Renal cortex interstitium (tissue), 15 donors: ENCODE results near the gene SGPP1. TPM values are rescaled to one million over a fixed set of nuclear protein-coding genes. Genes with fewer than 3 reads are reported as not detected.
"Not testable (repeated sequence)": the region's sequence is repeated elsewhere in the genome, so short reads cannot be mapped to it uniquely, and the experiment has no call there.

Experiments used
- DNase-seq, 11 donors: peaks; one replicate each; pipeline ENCODE4 v3.0.0-alpha.2; 2013; ENCODE audit warnings: low read depth in 9 of 11, low spot score in 4 of 11; ENCODE audit errors: extremely low read depth in 1 of 11
- long read RNA-seq, 16 experiments: transcript quantifications; one replicate each; lab custom pipeline, GENCODE V29; 2026
- polyA plus RNA-seq, 3 donors: library from polyadenylated mRNA; unstranded; fragments of 120-200 nt; gene quantifications; one replicate each; pipeline ENCODE4 v1.2.1, GENCODE V29; 2013; ENCODE audit not compliant: insufficient read length in 3 of 3

The SGPP1 gene
- polyA plus RNA-seq = 10 to 100 TPM; 24.7 to 42.6 (median 31.7) TPM
- long read RNA-seq, donor 1, transcript SGPP1-201 (3 exons, 3,312 nt) = major isoform, 9 of 9 reads
- long read RNA-seq, donor 1, partial matches to known transcripts = 0 of 9 reads
- long read RNA-seq, donor 1, other reads (novel, unspliced or antisense) = 0 of 9 reads
- long read RNA-seq, donor 2, transcript SGPP1-201 (3 exons, 3,312 nt) = major isoform, 5 of 5 reads
- long read RNA-seq, donor 2, partial matches to known transcripts = 0 of 5 reads
- long read RNA-seq, donor 2, other reads (novel, unspliced or antisense) = 0 of 5 reads
- long read RNA-seq, donor 3, transcript SGPP1-201 (3 exons, 3,312 nt) = major isoform, 19 of 44 reads
- long read RNA-seq, donor 3, partial matches to known transcripts = 25 of 44 reads
- long read RNA-seq, donor 3, other reads (novel, unspliced or antisense) = 0 of 44 reads
- long read RNA-seq, donor 4, transcript SGPP1-201 (3 exons, 3,312 nt) = major isoform, 18 of 18 reads
- long read RNA-seq, donor 4, partial matches to known transcripts = 0 of 18 reads
- long read RNA-seq, donor 4, other reads (novel, unspliced or antisense) = 0 of 18 reads
- long read RNA-seq, donor 5 = 0 reads
- long read RNA-seq, donor 6, transcript SGPP1-201 (3 exons, 3,312 nt) = major isoform, 9 of 9 reads
- long read RNA-seq, donor 6, partial matches to known transcripts = 0 of 9 reads
- long read RNA-seq, donor 6, other reads (novel, unspliced or antisense) = 0 of 9 reads
- long read RNA-seq, donor 7, transcript SGPP1-201 (3 exons, 3,312 nt) = major isoform, 12 of 47 reads
- long read RNA-seq, donor 7, partial matches to known transcripts = 35 of 47 reads
- long read RNA-seq, donor 7, other reads (novel, unspliced or antisense) = 0 of 47 reads
- long read RNA-seq, donor 8 = 0 reads
- long read RNA-seq, donor 9, transcript SGPP1-201 (3 exons, 3,312 nt) = major isoform, 13 of 13 reads
- long read RNA-seq, donor 9, partial matches to known transcripts = 0 of 13 reads
- long read RNA-seq, donor 9, other reads (novel, unspliced or antisense) = 0 of 13 reads
- long read RNA-seq, donor 10, transcript SGPP1-201 (3 exons, 3,312 nt) = major isoform, 9 of 9 reads
- long read RNA-seq, donor 10, partial matches to known transcripts = 0 of 9 reads
- long read RNA-seq, donor 10, other reads (novel, unspliced or antisense) = 0 of 9 reads
- long read RNA-seq, donor 11, transcript SGPP1-201 (3 exons, 3,312 nt) = major isoform, 18 of 18 reads
- long read RNA-seq, donor 11, partial matches to known transcripts = 0 of 18 reads
- long read RNA-seq, donor 11, other reads (novel, unspliced or antisense) = 0 of 18 reads
- long read RNA-seq, donor 12, partial matches to known transcripts = 0 of 3 reads
- long read RNA-seq, donor 12, other reads (novel, unspliced or antisense) = 0 of 3 reads
- long read RNA-seq, donor 13 = 0 reads
- long read RNA-seq, donor 14, transcript SGPP1-201 (3 exons, 3,312 nt) = major isoform, 9 of 9 reads
- long read RNA-seq, donor 14, partial matches to known transcripts = 0 of 9 reads
- long read RNA-seq, donor 14, other reads (novel, unspliced or antisense) = 0 of 9 reads
- long read RNA-seq, donor 15, partial matches to known transcripts = 0 of 3 reads
- long read RNA-seq, donor 15, other reads (novel, unspliced or antisense) = 0 of 3 reads
- long read RNA-seq, donor 16, transcript SGPP1-201 (3 exons, 3,312 nt) = major isoform, 27 of 87 reads
- long read RNA-seq, donor 16, partial matches to known transcripts = 60 of 87 reads
- long read RNA-seq, donor 16, other reads (novel, unspliced or antisense) = 0 of 87 reads

GRCh38 chr14:63727736-63728728 is at the start of gene SGPP1:
Gene SGPP1, minus strand, starts transcription at chr14:63728065. Its CDS starts 121 bp downstream, at chr14:63727944.
- DNase-seq = peak in 10 of 11 donors; percentile 43 to 71 (median 60)

GRCh38 chr14:63777024-63777423 is 49.2 kb upstream of the SGPP1 start:
- DNase-seq = peak in 1 of 11 donors; percentile 12

GRCh38 chr14:63773504-63773903 is 45.6 kb upstream of the SGPP1 start:
- DNase-seq = no peak

- DNase-seq = peak in 3 of 11 donors; percentile 17 to 37 (median 37)
Measured at GRCh38 chr14:63770187-63770807, 42.4 kb upstream of the SGPP1 start.

- DNase-seq = no peak
Measured at GRCh38 chr14:63766611-63767010, 38.7 kb upstream of the SGPP1 start.

- DNase-seq = no peak
Measured at GRCh38 chr14:63764620-63765139, 36.8 kb upstream of the SGPP1 start.

GRCh38 chr14:63764103-63764502 is 36.2 kb upstream of the SGPP1 start:
- no peak for DNase-seq

GRCh38 chr14:63761351-63762117 is 33.7 kb upstream of the SGPP1 start:
- DNase-seq = no peak

- DNase-seq = no peak
Measured at GRCh38 chr14:63760014-63760413, 32.1 kb upstream of the SGPP1 start.

GRCh38 chr14:63759456-63759855 is 31.6 kb upstream of the SGPP1 start:
- DNase-seq = no peak

GRCh38 chr14:63757211-63757610 is 29.3 kb upstream of the SGPP1 start:
- no peak for DNase-seq

- no peak for DNase-seq
Measured at GRCh38 chr14:63752449-63753169, 24.7 kb upstream of the SGPP1 start.

GRCh38 chr14:63751076-63751475 is 23.2 kb upstream of the SGPP1 start:
- not testable (repeated sequence) for DNase-seq

GRCh38 chr14:63747846-63748245 is 20.0 kb upstream of the SGPP1 start:
- DNase-seq = no peak

GRCh38 chr14:63745858-63746425 is 18.1 kb upstream of the SGPP1 start:
- no peak for DNase-seq
